Nephron (organoid): ENCODE measurements around the gene PDSS1.
A peak's percentile ranks its signal among the peaks of the same experiment; 100 is the strongest.

Source experiments
- H3K27ac Mint-ChIP-seq, 3 experiments: 2 replicates each; pipeline ENCODE4 v1.8.0; 2020; ENCODE audit warnings: mixed read lengths in 3 of 3, mild to moderate bottlenecking in 2 of 3, moderate library complexity in 1 of 3
- H3K27me3 Mint-ChIP-seq: 2 replicates; pipeline ENCODE4 v1.8.0; 2021; ENCODE audit warnings: low read depth, mild to moderate bottlenecking, moderate library complexity, mixed read lengths
- H3K36me3 Mint-ChIP-seq: 2 replicates; pipeline ENCODE4 v1.8.0; 2020; ENCODE audit warnings: low read depth, mixed read lengths
- H3K4me1 Mint-ChIP-seq: 2 replicates; pipeline ENCODE4 v1.8.0; 2020; ENCODE audit warnings: mixed read lengths
- H3K4me3 Mint-ChIP-seq, 3 experiments: 2 replicates each; pipeline ENCODE4 v1.8.0; 2020; ENCODE audit warnings: mild to moderate bottlenecking in 3 of 3, mixed read lengths in 3 of 3, moderate library complexity in 2 of 3
- H3K9me3 Mint-ChIP-seq: 2 replicates; pipeline ENCODE4 v1.8.0; 2020; ENCODE audit warnings: mixed read lengths
- TF ChIP-seq, protein P1 (sequence below), 3 experiments: fragments of 200-600 bp; sonication (generic); IDR thresholded peaks; one replicate each; pipeline ENCODE4 v1.5.0; 2021; ENCODE audit warnings: antibody characterized with exemption in 3 of 3; ENCODE audit not compliant: unreplicated experiment in 3 of 3

The PDSS1 gene

DNA sequence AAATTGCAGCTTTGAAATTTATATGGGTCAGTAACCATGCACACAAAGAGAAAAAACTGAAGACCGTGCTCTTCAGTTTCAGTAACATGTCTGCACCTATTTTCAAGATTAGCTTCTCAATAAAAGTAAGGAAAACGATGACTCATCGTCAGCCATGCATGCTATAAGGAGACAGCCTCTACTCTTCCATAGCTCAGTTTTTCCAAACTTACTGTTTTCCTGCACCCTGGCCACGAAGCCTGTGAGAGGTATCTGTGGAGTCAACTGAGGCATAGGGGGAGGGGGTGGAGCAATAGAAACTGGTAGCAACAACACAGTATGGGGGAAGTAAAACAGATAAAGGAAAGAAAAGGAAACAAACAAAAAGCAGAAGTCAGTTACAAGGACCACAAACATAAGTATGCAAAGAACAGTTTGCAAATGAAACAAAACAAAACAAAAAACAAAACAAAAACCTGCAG, 58.0 kb downstream of the PDSS1 start:
- no peaks in the 10 kb centered on the region for H3K9me3 Mint-ChIP-seq
- peak overlapping the region in 1 of 3 experiments; percentile 15 for H3K27ac Mint-ChIP-seq
- no peaks in the 10 kb centered on the region for H3K4me1 Mint-ChIP-seq
- no peaks in the 10 kb centered on the region for H3K27me3 Mint-ChIP-seq
- TF ChIP-seq, protein P1, sequence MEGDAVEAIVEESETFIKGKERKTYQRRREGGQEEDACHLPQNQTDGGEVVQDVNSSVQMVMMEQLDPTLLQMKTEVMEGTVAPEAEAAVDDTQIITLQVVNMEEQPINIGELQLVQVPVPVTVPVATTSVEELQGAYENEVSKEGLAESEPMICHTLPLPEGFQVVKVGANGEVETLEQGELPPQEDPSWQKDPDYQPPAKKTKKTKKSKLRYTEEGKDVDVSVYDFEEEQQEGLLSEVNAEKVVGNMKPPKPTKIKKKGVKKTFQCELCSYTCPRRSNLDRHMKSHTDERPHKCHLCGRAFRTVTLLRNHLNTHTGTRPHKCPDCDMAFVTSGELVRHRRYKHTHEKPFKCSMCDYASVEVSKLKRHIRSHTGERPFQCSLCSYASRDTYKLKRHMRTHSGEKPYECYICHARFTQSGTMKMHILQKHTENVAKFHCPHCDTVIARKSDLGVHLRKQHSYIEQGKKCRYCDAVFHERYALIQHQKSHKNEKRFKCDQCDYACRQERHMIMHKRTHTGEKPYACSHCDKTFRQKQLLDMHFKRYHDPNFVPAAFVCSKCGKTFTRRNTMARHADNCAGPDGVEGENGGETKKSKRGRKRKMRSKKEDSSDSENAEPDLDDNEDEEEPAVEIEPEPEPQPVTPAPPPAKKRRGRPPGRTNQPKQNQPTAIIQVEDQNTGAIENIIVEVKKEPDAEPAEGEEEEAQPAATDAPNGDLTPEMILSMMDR (IDR thresholded peaks at IDR 0.05; ENCODE audit: unreplicated experiment in 3 of 3), result no peak
- H3K36me3 Mint-ChIP-seq, result peaks cover 9% of the 10 kb centered on the region
- H3K4me3 Mint-ChIP-seq, result no peak overlapping the region

DNA sequence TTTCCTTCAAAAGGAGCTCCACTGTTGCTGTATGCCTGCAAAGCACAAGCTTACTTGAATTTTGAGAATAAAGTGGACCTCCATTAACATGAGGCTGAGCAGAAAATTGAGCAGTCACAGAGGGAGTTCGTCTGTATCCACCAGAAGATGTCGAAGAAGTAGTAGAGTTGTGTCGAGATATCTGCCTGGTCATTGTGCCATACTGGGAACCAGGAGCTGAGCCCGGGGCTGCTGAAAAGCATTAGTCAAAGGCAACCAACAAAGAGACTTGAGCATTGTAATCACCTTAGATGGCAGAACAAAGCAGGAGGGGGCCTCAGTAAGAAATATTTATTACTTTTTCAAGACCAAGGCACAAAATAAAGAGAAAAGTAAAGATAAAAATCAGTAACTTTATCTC, 61.5 kb downstream of the PDSS1 start:
- peaks cover 18% of the 10 kb centered on the region for H3K36me3 Mint-ChIP-seq
- no peaks in the 10 kb centered on the region for H3K4me1 Mint-ChIP-seq
- no peaks in the 10 kb centered on the region for H3K9me3 Mint-ChIP-seq
- TF ChIP-seq, protein P1 (IDR thresholded peaks at IDR 0.05; ENCODE audit: unreplicated experiment in 3 of 3), result no peak
- no peak overlapping the region for H3K4me3 Mint-ChIP-seq
- no peaks in the 10 kb centered on the region for H3K27me3 Mint-ChIP-seq
- no peak overlapping the region for H3K27ac Mint-ChIP-seq

DNA sequence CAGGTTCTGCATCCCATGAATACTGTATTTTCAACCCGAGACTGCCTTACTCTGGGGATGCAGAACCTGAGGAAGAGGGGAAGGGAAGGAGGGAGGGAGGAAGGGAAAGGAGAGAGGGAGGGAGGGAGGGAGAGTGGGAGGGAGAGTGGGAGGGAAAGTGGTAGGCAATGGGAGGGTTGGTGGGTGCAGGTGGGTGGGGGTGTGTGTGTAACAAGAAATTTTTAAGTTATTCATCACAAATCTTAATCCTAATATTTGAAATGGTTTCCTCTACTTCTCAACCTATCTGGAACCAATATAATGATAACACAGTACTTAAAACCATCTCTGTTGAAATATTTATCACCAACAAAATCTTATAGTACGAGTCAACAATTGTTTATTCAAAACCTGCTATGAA, 68.0 kb downstream of the PDSS1 start:
- H3K36me3 Mint-ChIP-seq, result peaks cover 35% of the 10 kb centered on the region

DNA sequence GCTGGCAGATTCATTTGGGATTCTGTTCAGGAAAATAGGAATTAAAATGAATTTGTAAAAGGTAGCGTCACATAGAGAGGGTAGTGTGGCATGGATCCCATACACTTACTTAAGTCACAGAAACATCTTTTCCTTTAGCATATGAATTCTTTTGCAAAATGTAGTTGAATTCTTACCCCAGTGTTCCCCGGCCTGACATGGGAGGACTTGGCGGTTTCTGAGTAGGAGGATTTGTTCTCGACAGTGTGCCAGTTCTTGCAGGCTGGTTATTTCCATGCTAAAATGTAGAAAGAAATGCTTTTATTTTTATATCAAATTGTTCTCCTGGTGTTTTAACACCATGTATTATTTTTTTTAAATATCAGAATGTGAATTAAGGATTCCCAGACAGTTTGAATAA, 72.6 kb downstream of the PDSS1 start:
- peaks cover 26% of the 10 kb centered on the region for H3K36me3 Mint-ChIP-seq
- no peaks in the 10 kb centered on the region for H3K9me3 Mint-ChIP-seq
- H3K27me3 Mint-ChIP-seq, result no peaks in the 10 kb centered on the region
- H3K4me1 Mint-ChIP-seq, result no peaks in the 10 kb centered on the region
- TF ChIP-seq, protein P1 (IDR thresholded peaks at IDR 0.05; ENCODE audit: unreplicated experiment in 3 of 3), result no peak
- no peak overlapping the region for H3K4me3 Mint-ChIP-seq
- H3K27ac Mint-ChIP-seq, result no peak overlapping the region

More for the DNA sequence above, 68.0 kb downstream of the PDSS1 start:
- no peak overlapping the region for H3K27ac Mint-ChIP-seq
- no peaks in the 10 kb centered on the region for H3K4me1 Mint-ChIP-seq
- TF ChIP-seq, protein P1 (IDR thresholded peaks at IDR 0.05; ENCODE audit: unreplicated experiment in 3 of 3), result no peak
- H3K4me3 Mint-ChIP-seq, result no peak overlapping the region
- no peaks in the 10 kb centered on the region for H3K27me3 Mint-ChIP-seq
- no peaks in the 10 kb centered on the region for H3K9me3 Mint-ChIP-seq

DNA sequence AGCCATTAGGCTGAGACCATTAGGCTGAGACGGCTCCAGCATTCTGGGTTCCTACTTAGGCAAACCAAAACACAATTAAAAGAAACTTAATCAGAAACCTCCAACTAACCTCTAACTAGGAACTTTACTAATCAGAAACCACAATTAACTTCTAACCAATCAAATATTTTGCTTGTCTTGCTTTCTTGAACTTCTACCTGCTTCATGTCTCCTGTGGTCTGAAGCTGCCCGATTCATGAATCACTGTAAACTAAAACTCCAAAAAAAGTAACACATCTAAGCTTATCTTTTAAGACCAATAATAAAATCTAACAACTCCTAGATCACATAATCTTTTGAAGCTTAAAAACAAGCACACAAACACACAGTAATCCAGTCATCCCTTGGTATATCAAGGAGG, 76.1 kb downstream of the PDSS1 start:
- no peaks in the 10 kb centered on the region for H3K27me3 Mint-ChIP-seq
- TF ChIP-seq, protein P1 (IDR thresholded peaks at IDR 0.05; ENCODE audit: unreplicated experiment in 3 of 3), result no peak
- no peak overlapping the region for H3K4me3 Mint-ChIP-seq
- H3K36me3 Mint-ChIP-seq, result peaks cover 6% of the 10 kb centered on the region
- no peaks in the 10 kb centered on the region for H3K4me1 Mint-ChIP-seq
- no peak overlapping the region for H3K27ac Mint-ChIP-seq
- H3K9me3 Mint-ChIP-seq, result no peaks in the 10 kb centered on the region

DNA sequence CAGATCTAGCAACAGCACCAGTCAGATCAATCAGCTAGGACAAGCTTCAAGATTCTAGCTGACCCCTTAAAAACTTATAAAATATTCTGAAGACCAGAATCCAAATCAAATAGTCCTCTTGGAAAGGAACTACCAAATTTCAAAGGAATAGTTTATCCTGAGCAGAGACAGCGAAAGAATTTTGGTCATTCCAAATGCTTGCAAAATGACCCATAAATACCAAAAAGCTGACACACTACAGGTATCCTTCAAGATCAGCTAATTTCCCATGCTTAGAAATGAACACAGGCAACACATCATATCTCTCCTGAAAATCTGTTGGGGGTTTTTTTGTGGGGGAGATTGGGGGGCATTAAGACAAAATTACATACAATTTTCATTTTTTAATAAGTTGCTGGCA, 78.8 kb downstream of the PDSS1 start:
- H3K36me3 Mint-ChIP-seq, result no peaks in the 10 kb centered on the region
- peaks cover 3% of the 10 kb centered on the region for H3K4me1 Mint-ChIP-seq
- H3K27me3 Mint-ChIP-seq, result no peaks in the 10 kb centered on the region
- H3K4me3 Mint-ChIP-seq, result no peak overlapping the region
- no peaks in the 10 kb centered on the region for H3K9me3 Mint-ChIP-seq
- H3K27ac Mint-ChIP-seq, result no peak overlapping the region
- TF ChIP-seq, protein P1 (IDR thresholded peaks at IDR 0.05; ENCODE audit: unreplicated experiment in 3 of 3), result no peak
